GM10266 (cell line): ENCODE results near the gene HAVCR1.

Source experiments
- DNase-seq: peaks from one replicate; pipeline ENCODE4 v3.0.0; 2012; ENCODE audit errors: extremely low spot score
- CTCF ChIP-seq: IDR thresholded peaks from 2 replicates; pipeline ENCODE4 v1.5.1; 2012; ENCODE audit warnings: mild to moderate bottlenecking, low read depth; ENCODE audit not compliant: control insufficient read depth, insufficient read depth; ENCODE audit errors: missing control alignments

HAVCR1 gene

GRCh38 chr5:156981481-156981880 is 77.4 kb downstream of the HAVCR1 start:
- no peak for TF ChIP-seq CTCF
- DNase-seq, result no peak
